Activated CD4-positive, alpha-beta T cell treated with anti-CD3 and anti-CD28 coated beads, Interleukin-2, amount 50 U/mL, for 48 hours (primary cell): ENCODE measurements around the gene TNFAIP1.
A peak's percentile ranks its signal among the peaks of the same experiment; 100 is the strongest.
"Not testable (repeated sequence)": the region's sequence is repeated elsewhere in the genome, so short reads cannot be mapped to it uniquely, and the experiment has no call there.

Source experiments
- DNase-seq, 2 experiments: peaks; one replicate each; pipeline ENCODE4 v3.0.0-alpha.2; 2020

The TNFAIP1 gene, protein sequence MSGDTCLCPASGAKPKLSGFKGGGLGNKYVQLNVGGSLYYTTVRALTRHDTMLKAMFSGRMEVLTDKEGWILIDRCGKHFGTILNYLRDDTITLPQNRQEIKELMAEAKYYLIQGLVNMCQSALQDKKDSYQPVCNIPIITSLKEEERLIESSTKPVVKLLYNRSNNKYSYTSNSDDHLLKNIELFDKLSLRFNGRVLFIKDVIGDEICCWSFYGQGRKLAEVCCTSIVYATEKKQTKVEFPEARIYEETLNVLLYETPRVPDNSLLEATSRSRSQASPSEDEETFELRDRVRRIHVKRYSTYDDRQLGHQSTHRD

DNA sequence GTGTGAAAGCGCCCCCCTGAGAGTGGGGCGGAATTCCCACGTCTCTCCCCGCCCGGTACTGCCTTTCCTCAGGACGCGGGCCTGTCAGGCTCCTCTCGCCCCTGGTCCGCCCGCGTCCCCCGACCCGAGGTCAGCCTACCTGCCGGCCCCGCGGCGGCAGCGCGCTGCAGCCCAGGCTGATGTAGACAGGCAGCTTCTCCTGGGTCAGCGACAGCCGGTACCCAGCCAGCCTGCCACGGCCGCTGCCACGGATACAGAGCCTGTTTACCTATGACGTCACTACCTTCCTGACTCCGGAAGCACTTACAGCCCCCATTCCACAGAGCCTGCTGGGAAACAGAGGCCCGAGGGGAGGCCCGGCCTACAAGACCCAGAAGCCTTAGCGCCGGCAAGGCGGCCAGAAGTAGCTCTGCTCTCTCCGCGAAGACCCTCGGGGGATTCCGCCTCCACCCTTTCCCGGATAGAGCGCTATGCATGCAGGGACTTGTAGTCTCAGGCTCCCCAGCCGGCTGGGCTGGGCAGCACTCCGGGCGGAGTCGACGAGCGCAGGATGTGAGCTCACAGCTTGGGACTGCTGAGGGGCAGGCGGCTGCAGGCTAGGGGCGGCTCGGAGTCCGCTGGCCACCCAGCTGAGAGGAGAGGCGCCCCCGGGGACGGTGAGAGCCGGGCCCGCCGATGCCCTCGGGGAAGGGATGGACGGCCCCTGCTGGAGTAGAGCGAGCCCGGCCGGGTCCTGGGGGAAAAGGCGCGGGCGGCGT lies at the start of gene TNFAIP1, which contains the start of gene IFT20:
Gene TNFAIP1, plus strand, starts transcription at position 561 of the 758 bp plus-strand sequence. CDS start 3,761 bp downstream, outside the sequence.
Gene IFT20, minus strand, starts transcription at position 272 of the 758 bp plus-strand sequence. CDS start 3,487 bp downstream, outside the sequence.
- peak; percentile 94 to 98 for DNase-seq

DNA sequence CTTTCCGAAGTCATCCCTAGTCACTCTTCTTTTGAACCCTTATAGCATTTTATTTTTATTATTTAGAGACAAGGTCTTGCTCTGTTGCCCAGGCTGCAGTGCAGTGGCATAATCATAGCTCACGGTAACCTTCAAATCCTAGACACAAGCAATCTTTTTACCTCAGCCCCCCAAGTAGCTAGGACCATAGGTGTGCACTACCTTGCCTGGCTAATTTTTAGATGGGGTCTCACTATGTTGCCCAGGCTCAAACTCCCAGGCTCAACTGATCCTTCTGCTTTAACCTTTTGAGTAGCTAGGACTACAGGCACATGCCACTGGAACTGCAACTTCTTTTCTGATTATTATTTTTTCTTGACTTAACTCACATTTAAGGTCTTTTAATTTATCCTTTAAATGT lies 49.6 kb upstream of the TNFAIP1 start:
- no peak for DNase-seq

DNA sequence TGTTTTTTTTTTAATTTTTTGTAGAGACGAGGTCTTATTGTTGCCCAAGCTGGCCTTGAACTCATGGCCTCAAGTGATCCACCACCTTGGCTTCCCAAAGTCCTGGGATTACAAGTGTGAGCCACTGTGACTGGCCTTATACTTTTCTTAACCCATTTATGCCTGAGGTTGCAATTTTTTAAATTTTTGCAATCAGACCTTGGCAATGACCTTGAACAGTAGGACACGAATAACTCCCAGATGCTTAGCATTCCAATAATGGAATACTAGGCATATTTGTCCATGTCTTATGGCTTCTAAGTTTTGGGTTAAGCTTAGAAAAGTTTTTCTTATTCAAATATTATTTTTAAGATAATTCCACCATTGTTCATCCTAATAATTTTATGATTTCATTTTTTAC lies 44.9 kb upstream of the TNFAIP1 start:
- no peak for DNase-seq

DNA sequence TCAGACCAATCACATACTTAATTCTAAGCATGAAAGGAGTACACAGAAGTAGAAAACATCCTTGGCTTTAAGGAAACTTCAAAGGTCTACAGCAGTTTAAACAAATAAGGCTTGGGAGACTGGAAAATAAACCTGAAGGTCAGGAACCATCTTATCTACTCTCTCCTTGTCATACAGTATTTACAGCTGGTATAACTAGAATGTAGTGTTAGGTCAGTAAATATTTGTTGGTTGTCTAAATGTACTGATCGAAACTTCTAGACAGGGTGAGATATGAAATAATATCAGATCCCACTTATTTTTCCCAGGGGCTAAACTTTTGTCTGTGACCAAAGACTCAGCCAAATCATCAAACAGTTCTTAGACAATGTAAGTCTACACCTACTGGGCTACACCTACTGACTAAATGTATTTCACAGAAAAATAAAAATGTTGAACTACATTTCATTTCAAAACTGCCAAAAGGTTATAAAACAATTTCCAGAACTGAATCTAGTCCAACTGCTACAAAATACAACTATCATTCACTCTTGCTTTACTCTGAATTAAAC lies 43.7 kb upstream of the TNFAIP1 start:
- no peak for DNase-seq

DNA sequence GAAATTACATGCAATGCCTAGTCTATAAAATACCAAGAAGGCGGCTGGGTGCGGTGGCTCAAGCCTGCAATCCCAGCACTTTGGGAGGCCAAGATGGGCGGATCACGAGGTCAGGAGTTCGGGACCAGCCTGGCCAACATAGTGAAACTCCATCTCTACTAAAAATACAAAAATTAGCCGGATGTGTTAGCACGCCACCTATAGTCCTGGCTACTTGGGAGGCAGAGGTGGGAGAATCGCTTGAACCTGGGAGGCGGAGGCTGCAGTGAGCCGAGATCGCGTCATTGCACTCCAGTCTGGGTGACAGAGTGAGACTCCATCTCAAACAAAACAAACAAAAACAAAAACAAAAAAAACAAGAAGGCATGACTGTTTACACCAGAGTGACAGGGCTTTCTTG lies 42.7 kb upstream of the TNFAIP1 start:
- DNase-seq = not testable (repeated sequence)

DNA sequence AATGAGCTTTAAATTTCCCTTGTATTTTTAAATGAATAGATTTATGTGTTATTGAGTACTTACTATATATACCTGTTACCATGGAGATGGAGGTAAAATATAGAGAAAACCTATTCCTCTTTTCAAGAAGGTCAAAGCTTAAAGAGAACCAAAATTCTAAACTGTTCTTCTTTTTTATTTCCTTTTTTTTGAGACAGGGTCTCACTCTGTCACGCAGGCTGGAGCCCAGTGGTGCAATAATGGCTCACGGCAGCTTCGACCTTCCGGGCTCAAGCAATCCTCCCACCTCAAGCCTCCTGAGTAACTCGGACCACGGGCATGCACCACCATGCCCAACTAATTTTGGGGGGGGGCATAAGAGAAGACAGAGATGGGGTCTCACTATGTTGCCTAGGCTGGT lies 41.6 kb upstream of the TNFAIP1 start:
- no peak for DNase-seq

DNA sequence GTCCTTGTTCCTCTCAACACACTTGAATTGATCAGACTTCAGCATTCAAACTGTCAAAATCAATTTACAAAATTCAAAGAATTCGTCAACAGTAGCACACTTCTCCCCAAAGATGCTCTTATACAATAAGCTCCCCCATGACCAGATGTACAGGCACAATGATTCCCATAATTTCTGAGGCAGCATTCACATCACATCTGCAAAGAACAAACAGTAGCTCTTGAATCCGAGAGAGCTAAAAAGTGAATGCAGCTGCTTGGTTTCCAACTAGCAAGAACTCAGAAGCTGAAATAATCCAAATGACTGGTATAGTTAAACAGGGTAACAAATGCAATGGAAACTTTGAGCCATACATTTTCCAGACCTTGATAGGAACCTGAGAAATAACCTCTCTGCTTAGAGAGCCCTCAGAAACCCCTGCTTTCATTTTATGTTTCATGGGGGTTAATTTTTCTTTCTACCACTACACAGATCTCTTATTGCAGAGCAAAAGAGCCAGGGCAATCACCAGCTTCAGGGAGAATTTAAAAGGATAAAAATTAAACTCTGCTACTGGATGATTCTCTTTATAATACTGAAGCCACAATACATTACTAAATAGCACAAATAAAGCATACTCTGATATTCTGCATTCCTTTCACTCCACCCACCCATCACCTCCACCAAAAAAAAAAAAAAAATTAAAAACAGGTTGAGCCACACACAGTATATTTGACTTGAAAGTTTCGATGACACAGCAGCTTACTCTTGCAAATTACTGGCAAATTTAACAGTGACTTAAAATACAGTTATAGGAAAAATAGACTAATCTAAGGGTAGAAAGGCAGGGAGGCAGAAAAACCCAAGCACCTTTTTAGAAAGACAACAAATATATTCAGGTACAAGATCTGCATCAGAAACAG lies 39.6 kb upstream of the TNFAIP1 start:
- DNase-seq = no peak

DNA sequence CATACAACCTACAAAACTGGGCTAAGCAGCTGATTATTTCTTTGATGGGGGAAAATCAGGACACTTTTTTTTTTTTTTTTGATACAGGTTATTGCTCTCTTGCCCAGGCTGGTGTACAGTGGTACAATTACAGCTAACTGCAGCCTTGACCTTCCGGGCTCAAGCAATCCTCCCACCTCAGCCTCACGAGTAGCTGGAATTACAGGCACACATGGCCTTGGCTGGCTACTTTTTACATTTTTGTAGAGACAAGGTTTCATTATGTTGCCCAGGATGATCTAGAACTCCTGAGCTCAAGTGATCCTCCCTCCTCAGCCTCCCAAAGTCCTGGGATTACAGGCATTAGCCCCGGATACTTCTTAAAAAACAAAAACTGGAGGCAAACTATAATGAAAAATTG lies 37.1 kb upstream of the TNFAIP1 start:
- DNase-seq = no peak

DNA sequence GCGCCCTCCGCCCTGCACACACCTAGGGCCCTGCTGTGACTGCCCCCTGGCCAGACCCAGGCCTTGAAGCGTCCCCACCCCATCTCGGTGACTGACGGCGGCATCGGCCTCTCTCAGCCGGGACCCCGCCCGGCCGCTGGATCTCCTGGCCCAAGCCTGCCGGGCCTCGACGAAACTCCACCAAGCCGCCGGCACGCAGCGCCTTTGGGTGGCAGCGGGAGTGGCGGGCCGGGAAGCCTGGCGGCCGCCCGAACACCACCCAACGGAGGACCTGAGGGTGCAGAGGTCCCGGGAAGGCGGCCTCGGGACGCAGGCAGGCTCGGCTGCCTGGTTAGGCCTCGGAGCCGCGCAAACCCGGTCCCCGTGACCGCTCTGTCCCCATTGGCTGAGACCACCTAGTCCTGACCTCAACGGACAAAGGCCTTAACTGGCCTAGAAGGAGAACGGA lies 28.6 kb upstream of the TNFAIP1 start:
- no peak for DNase-seq

DNA sequence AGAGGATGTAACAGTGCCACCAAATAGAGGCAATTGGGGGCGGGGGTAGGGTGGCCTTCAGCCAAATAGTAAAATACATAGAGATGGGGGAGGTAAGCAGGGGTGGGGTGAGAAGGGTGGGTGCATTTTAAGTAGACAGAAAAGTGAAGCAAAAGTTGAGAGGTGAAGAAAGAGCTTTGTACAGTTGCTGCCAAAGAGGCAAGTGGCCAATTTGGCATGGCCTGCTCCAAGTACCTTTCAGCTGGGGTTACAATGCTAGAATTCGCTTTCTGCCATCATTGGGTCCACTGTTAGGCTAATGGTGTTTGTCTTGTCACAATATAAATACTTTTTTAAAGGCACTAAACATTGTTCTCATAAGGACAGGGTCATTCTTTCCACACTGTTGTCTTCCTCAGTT lies 21.7 kb upstream of the TNFAIP1 start:
- no peak for DNase-seq

DNA sequence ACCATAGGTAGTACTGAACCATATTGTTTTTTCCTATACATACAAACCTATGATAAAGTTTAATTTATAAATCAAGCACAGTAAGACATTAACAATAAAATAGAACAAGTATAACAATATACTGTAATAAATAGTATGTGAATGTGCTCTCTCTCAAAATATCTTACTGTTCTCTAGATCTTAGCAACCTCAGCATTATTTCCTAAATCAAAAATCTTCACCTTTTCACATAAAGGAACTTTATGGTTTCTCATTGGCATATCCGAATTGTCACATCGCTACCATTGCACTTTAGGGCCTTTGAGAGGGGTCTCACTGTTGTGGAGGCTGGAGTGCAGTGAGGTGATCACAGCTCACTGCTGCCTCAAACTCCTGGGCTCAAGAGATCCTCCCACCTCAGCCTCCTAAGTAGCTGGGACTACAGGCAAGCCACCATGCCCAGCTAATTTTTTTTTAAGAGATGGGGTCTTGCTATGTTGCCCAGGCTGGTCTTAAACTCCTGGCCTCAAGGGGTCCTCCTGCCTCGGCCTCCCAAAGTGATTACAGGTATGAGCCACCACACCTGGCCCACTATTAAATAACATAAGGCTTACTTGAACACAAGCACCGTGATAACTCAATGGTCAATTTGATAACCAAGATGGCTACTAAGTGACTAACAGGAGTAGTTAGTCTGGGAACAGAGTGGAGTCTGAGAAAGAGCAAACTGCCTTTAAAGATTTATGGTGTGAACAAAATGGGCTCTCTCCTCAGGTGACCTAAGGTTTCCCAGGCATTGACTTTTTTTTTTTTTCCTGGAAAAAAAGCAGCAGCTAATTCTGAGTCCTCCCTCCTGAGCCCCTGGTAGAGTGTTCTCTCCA lies 19.5 kb upstream of the TNFAIP1 start:
- no peak for DNase-seq

DNA sequence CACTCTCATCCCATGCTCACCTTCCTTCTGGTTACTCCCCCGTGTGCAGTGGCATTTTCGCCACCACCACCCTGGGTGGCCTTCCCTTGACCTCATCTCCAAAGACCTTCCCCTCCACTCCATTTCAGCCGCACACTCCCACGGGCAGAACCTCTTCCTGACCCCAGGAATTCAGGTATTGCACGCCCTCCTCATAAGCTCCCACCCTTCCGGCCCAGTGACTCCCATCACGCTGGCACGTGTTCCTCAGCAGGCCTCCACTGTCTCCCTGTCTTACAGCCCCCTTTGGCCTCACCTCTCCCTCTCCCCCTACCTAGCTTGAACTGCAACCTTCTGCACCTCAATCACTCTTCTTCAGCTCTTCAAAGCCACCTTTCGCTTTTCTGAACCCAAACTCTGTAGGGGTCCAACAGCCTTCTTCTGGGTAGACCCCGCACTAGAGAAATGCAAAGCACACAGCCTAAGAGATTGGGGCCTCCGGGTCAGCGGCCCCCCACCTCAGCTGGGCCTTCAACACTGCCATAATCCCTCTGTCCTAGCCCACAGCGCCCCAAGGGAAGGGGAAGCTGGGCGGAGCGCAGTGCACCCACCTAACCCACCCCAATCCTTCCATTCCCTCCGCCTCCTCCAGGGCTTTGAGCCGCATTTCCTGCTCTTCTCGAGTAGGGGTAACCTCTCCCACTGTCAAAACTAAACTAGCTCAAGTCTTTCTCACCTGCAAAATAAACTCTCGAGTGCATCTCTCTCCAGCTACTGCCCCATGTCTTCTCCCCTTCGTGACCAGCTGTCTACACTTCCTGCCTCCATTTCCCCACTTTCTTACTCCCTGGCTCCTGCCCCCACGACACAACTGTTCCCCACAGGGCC lies 18.2 kb upstream of the TNFAIP1 start:
- DNase-seq = no peak

DNA sequence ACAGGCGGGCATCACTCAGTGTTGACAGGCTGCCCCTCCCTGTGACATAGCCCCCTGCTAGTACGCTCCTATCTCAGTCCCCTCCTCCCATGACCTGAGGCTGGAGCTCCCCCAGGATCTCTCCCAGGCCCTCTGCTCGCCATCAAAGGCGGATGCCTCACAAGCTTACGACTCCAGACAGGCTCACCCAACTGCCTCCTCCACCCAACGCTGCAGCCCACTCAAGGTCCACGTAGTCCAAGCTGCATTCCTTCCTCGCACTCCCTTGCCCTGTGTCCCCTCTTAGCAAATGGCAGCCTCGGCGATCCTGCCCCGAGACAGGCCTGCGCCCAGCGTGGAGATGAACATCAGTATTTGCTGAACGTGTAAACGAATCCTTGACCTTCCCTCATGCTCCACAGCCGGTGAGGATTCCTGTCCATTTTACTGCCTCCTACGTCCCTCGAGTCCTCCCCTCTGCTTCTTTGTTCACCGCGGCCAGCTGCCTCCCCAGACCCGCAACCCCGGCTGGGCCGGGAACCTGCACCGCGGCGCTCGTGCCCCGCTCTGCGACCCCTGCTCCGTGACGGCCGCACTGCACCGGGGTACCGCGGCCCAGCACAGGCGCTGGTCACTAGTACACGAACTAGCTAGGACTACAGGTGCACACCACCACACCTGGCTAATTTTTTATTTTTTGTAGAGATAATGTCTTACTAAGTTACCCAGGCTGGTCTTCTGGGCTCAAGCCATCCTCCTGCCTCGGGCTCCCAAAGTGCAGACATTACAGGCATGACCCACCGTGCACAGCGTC lies 17.4 kb upstream of the TNFAIP1 start:
- peak; percentile 10 to 13 for DNase-seq

DNA sequence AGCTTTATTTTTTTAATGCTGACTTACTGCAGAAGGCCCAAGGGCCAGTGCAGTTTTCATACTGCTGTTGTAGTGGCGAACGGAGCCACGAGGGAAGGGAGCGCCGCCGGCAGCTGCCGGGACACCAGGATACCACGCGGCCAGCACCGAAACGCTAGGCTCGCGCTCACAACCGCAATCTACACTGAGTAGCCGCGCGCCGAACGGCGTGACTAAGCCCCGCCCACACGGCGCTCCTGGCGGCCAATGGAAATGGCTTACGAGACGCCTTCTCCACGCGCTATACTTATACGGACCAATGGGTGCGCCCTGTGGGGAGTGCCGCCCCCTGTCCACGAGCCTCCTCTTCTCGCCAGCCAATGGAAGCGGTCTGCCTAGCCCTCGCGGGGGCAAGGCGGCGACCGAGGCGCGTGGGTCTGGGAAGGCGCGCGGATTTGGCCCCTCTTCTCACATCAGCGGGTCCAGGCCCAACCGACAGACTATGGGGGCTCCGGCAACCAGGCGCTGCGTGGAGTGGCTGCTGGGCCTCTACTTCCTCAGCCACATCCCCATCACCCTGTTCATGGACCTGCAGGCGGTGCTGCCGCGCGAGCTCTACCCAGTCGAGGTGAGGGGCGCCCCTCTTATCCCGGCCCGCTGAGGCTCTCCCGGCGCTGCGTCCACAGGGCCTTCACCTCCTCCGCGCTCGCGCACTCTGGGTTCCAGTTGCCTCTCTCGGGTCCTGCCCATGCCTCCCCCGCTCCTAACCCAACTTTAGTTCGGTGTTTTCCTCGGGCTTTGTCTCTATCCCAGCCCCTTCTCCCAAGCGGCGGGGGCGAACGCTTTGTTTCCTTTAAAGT lies 16.6 kb upstream of the TNFAIP1 start, which contains the start of gene TMEM97:
Gene TMEM97, plus strand, starts transcription at position 442 of the 839 bp plus-strand sequence. Its CDS starts 40 bp downstream, at position 482.
- DNase-seq = peak; percentile 97 to 98

DNA sequence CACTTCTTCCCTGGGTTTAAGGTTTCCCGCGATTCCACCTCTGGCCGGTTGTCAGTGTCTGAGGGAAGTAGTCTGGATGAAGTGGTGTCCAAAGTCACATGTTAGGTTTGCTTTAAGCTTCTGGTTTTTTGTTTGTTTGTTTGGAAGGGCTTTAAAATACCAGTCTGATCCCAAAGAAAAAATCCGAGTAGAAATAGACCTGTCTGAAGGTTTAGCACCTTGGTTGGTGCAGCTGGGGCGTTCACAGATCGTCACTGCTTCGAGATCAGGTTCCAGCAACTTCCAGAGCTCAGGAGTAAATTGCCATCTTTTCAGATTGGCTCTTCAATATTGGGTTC lies 16.0 kb upstream of the TNFAIP1 start:
- DNase-seq = no peak

DNA sequence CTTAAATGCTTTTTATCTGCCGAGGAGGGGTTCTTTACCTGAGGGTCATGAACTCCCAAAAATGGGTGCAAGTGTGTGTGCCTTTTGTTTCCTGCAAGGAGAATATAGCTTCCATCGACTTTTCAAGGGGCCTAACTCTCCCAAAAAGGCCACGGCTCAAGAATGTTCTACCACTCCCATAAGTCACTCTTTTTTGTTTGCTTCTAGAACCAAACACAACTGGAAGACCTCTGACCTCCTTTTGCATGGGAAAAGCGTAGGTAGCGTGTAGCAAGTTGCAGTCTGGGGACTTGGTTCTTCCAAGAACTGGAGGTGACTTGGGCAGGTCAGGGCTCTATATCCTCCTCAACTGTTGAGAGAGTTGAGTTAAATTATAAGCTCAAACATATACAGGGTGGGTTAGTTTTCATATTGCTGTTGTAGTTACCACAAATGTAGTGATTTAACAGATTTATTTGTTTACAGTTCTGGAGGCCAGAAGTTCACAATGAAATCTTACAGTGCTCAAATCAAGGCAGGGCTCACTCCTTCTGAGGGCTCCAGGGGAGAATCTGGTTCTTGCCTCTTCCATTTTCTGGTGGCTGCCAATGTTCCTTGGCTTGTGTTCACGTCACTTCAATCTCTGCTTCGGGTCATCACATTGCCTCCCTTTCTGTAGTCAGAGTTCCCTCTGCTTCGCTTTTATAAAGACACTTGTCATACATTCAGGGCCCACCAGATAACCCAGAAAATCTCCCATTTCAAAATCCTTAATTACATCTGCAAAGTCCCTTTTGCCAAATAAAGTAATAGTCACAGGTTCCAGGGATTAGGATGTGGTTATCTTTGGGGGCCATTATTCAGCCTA lies 15.1 kb upstream of the TNFAIP1 start:
- no peak for DNase-seq

DNA sequence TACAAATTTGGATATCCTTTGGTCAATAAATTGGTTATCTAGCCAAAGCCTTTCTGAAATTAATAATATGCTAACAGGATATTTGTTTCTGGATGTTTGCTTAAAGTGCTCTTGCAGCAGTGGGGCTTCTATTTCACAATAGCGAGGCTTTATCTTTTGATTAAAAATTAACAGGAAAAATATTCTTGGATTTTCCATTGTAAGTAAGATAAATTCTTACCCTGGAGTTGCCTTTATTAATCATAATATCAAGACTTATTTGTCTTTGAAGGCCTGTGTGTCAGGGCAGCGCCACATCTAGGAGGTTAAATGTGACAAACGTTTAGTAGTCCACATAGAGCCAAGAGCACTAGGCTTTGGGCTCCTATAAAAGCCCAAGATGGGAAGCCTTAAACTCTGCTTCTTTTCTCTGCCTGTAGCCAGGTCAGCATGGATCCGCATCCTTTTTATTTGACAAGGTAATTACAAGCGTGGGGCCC lies 11.3 kb upstream of the TNFAIP1 start:
- no peak for DNase-seq

DNA sequence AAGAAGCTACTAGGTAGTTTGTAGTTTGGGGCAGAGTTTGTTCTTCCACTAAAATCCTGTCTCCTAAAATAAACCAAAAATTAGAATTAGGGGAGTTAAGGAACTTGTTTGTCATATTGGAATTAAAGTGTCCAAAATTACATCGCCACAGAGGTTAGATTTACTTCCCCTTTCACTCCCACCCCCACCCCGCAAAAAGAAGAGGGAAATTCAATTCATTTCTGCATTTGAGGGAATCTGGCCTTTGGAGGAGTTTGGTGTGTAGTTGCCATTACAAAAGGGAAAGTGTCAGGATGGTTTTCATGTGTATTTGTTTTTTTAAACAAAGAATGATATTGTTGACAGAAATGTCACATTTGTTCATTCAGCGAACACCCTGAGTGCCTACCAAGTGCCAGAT lies 10.8 kb upstream of the TNFAIP1 start:
- no peak for DNase-seq
